Endothelial cell of umbilical vein (primary cell): Measurements from ENCODE around the gene LRWD1. TPM values are rescaled to one million over a fixed set of nuclear protein-coding genes. Genes with fewer than 3 reads are reported as not detected.

Source experiments
- BruUV-seq: library from RNA; stranded (reverse); fragments of 400-500 nt; replicated peaks from 2 replicates; lab custom pipeline; 2021; lab: Mats Ljungman, UMichigan
- CTCF ChIA-PET: fragments of 300-600, 350-600 bp; sonication (Branson Sonifier 250); formaldehyde crosslinking; loops from one replicate; lab custom pipeline; 2021; ENCODE audit warnings: antibody characterized with exemption, inconsistent platforms; lab: Charles Lee
- POLR2A ChIA-PET: fragments of 300-600, 350-600 bp; sonication (Branson Sonifier 250); formaldehyde crosslinking; loops from one replicate; lab custom pipeline; 2021; ENCODE audit warnings: antibody characterized with exemption, inconsistent platforms; lab: Charles Lee
- DNase-seq: peaks from one replicate; pipeline ENCODE4 v3.0.0-alpha.2; 2011; ENCODE audit warnings: low read depth, low spot score
- FAIRE-seq: peaks from 2 replicates; lab custom pipeline; 2011; peaks lifted over from hg19 to GRCh38; lab: Jason Lieb, UNC
- H2AFZ ChIP-seq: 2 replicates; pipeline ENCODE4 v1.6.0; 2012; ENCODE audit warnings: low read depth, low read length, control low read depth, inconsistent platforms
- H3K27ac ChIP-seq: 2 replicates; pipeline ENCODE4 v1.5.1; 2011; ENCODE audit warnings: low read depth, mild to moderate bottlenecking, control low read depth, low read length, moderate library complexity; ENCODE audit not compliant: insufficient read depth
- H3K27me3 ChIP-seq, 2 experiments: 2 replicates each; pipeline versions ENCODE4 v1.6.0 to v1.6.1; 2011; ENCODE audit warnings: low read length in 2 of 2, mixed read lengths in 1 of 2; ENCODE audit not compliant: control insufficient read depth in 2 of 2, insufficient read depth in 2 of 2
- H3K36me3 ChIP-seq, 2 experiments: 2 replicates in 1 of 2; 3 replicates in 1 of 2; pipeline ENCODE4 v1.5.1; 2011; ENCODE audit warnings: low read length in 2 of 2, mild to moderate bottlenecking in 1 of 2, moderate library complexity in 1 of 2; ENCODE audit not compliant: control insufficient read depth in 2 of 2, insufficient read depth in 2 of 2; ENCODE audit errors: extremely low read depth in 1 of 2
- H3K4me1 ChIP-seq: 3 replicates; pipeline ENCODE4 v1.5.1; 2011; ENCODE audit warnings: mild to moderate bottlenecking, low read length; ENCODE audit not compliant: control insufficient read depth, insufficient read depth; ENCODE audit errors: extremely low read depth
- H3K4me2 ChIP-seq: 2 replicates; pipeline ENCODE4 v1.6.1; 2011; ENCODE audit warnings: low read length, control low read depth, mixed read lengths; ENCODE audit not compliant: insufficient read depth
- H3K4me3 ChIP-seq, 3 experiments: fragments of 200-600 bp in 1 of 3; sonication (generic), shearing (Covaris generic) in 1 of 3; replicated peaks in 1 of 3; 2 replicates each; pipeline ENCODE4 v1.5.1; 2011 to 2016; ENCODE audit warnings: control low read depth in 3 of 3, low read length in 3 of 3, mild to moderate bottlenecking in 2 of 3, inconsistent platforms in 1 of 3, low read depth in 1 of 3, moderate library complexity in 1 of 3; ENCODE audit not compliant: insufficient read depth in 1 of 3
- H3K79me2 ChIP-seq: 2 replicates; pipeline ENCODE4 v1.6.0; 2012; ENCODE audit warnings: low read length, inconsistent platforms; ENCODE audit not compliant: control insufficient read depth, insufficient read depth
- H3K9ac ChIP-seq: replicated peaks from 2 replicates; pipeline ENCODE3; 2011; ENCODE audit warnings: low read length, control low read depth; ENCODE audit not compliant: insufficient read depth; ENCODE audit errors: extremely low read depth
- H3K9me1 ChIP-seq: replicated peaks from 3 replicates; pipeline ENCODE4 v1.6.0; 2011; ENCODE audit warnings: mild to moderate bottlenecking, low read length; ENCODE audit not compliant: control insufficient read depth, insufficient read depth; ENCODE audit errors: extremely low read depth
- H3K9me3 ChIP-seq: replicated peaks from 2 replicates; pipeline ENCODE4 v1.5.1; 2012; ENCODE audit warnings: low read length, inconsistent platforms; ENCODE audit not compliant: control insufficient read depth, insufficient read depth
- H4K20me1 ChIP-seq: replicated peaks from 2 replicates; pipeline ENCODE3; 2011; ENCODE audit warnings: mild to moderate bottlenecking, low read length; ENCODE audit not compliant: control insufficient read depth, insufficient read depth; ENCODE audit errors: extremely low read depth
- EZH2 ChIP-seq: IDR thresholded peaks from 2 replicates; pipeline ENCODE4 v1.6.1; 2012; ENCODE audit warnings: borderline replicate concordance, low read depth, mild to moderate bottlenecking, moderate library complexity, low read length, inconsistent platforms; ENCODE audit not compliant: severe bottlenecking
- FOS ChIP-seq: IDR thresholded peaks from 2 replicates; pipeline ENCODE4 v1.6.1; 2011; ENCODE audit warnings: mild to moderate bottlenecking, low read length, moderate library complexity, borderline replicate concordance; ENCODE audit not compliant: insufficient read depth
- GATA2 ChIP-seq: IDR thresholded peaks from 2 replicates; pipeline ENCODE4 v1.7.0; 2011; ENCODE audit warnings: low read depth, mild to moderate bottlenecking, moderate library complexity, mixed read lengths, low read length; ENCODE audit not compliant: insufficient read length, insufficient read depth
- JUN ChIP-seq: IDR thresholded peaks from 2 replicates; pipeline ENCODE4 v1.6.1; 2011; ENCODE audit warnings: borderline replicate concordance, low read depth; ENCODE audit not compliant: insufficient read length, insufficient read depth
- MYC ChIP-seq: IDR thresholded peaks from one replicate; pipeline ENCODE4 v1.6.1; 2011; ENCODE audit warnings: mild to moderate bottlenecking, low read depth, low read length
- POLR2A ChIP-seq: IDR thresholded peaks from 2 replicates; pipeline ENCODE4 v1.6.1; 2012; ENCODE audit warnings: low read depth, mild to moderate bottlenecking, control low read depth, low read length
- dilution Hi-C: fragments of 300-500 bp; cut with MboI; formaldehyde crosslinking; loops from one replicate; pipeline ENCODE4 v1.15.0; 2019; ENCODE audit warnings: low sequenced_read_pairs; ENCODE audit not compliant: extremely low pct_ligation_motif_present
- intact Hi-C: fragments of 100-400 bp; cut with micrococcal nuclease; formaldehyde crosslinking; loops from one replicate; pipeline ENCODE4 v1.10.0; 2022
- polyA plus RNA-seq, 4 experiments: library from polyadenylated mRNA; depleted of rRNA in 3 of 4; stranded (reverse) in 3 of 4; unstranded in 1 of 4; fragments of >200 nt; gene quantifications; 2 replicates each; pipeline versions ENCODE4 v1.2.1 to v1.2.3, GENCODE V29; 2011 to 2012; ENCODE audit warnings: missing spikeins in 1 of 4
- total RNA-seq: library from RNA; stranded (reverse); gene quantifications from 2 replicates; pipeline ENCODE4 v1.2.3, GENCODE V29; 2021
- TF ChIP-seq, protein P1 (sequence below), 2 donors: IDR thresholded peaks; 1 replicate in 1 of 2; 2 replicates in 1 of 2; pipeline ENCODE4 v1.5.1; 2011; ENCODE audit warnings: low read length in 2 of 2, mild to moderate bottlenecking in 2 of 2, moderate library complexity in 2 of 2, control low read depth in 1 of 2, inconsistent platforms in 1 of 2, low read depth in 1 of 2; ENCODE audit not compliant: insufficient read depth in 1 of 2; ENCODE audit errors: extremely low read depth in 1 of 2
- TF ChIP-seq, protein P2 (sequence below): IDR thresholded peaks from 2 replicates; pipeline ENCODE4 v1.6.1; 2011; ENCODE audit not compliant: insufficient read depth, insufficient read length

The LRWD1 gene
- total and polyA plus RNA-seq, 2 donors (not counting 3 experiments of a cell fraction or from before 2014, with no cell fraction given) = 21.7 to 22.7 TPM

DNA sequence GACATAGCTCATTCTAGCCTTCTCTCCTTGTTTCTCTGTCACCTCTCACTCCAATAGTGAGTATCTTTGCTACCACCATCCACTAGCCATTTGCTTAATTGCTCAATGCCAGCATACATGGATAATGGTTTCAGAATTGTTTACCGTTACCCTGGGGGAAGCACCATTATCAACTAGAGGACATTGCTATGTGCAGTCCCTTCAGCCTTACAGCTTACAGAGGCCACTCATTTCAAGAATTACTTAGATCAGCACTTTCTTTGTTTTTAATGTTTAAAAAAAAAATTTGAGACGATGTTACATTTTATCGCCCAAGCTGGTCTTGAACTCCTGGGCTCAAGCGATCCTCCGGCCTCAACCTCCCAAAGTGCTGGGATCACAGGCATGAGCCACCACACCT lies 46.2 kb upstream of the LRWD1 start:
- FAIRE-seq (no peak), DNase-seq (no peak)
- dilution Hi-C loops (no loop called here), intact Hi-C loops (no loop called here)
- Histone ChIP-seq H3K9me3 (no peaks in the 10 kb centered on the region), H3K4me3 (no peak overlapping the region), H3K36me3 (peaks cover 3 to 5% of the 10 kb centered on the region in 2 experiments), H4K20me1 (no peaks in the 10 kb centered on the region), H3K4me1 (peaks cover 7% of the 10 kb centered on the region), H3K4me2 (no peak overlapping the region), H2AFZ (no peak overlapping the region), H3K9ac (no peak overlapping the region), H3K27ac (no peak overlapping the region), H3K79me2 (no peaks in the 10 kb centered on the region), H3K27me3 (no peaks in the 10 kb centered on the region), H3K9me1 (no peaks in the 10 kb centered on the region)
- ChIA-PET CTCF (no interaction called here), POLR2A (no interaction called here)
- BruUV-seq = no TSS peak
- no peak for TF ChIP-seq MYC
- no peak for TF ChIP-seq JUN
- TF ChIP-seq, protein P1, sequence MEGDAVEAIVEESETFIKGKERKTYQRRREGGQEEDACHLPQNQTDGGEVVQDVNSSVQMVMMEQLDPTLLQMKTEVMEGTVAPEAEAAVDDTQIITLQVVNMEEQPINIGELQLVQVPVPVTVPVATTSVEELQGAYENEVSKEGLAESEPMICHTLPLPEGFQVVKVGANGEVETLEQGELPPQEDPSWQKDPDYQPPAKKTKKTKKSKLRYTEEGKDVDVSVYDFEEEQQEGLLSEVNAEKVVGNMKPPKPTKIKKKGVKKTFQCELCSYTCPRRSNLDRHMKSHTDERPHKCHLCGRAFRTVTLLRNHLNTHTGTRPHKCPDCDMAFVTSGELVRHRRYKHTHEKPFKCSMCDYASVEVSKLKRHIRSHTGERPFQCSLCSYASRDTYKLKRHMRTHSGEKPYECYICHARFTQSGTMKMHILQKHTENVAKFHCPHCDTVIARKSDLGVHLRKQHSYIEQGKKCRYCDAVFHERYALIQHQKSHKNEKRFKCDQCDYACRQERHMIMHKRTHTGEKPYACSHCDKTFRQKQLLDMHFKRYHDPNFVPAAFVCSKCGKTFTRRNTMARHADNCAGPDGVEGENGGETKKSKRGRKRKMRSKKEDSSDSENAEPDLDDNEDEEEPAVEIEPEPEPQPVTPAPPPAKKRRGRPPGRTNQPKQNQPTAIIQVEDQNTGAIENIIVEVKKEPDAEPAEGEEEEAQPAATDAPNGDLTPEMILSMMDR (IDR thresholded peaks at IDR 0.05; ENCODE audit: extremely low read depth in 1 of 2, insufficient read depth in 1 of 2, low read depth in 1 of 2, low read length in 2 of 2) = no peak
- no peak for TF ChIP-seq FOS
- TF ChIP-seq GATA2 = no peak
- no peak for TF ChIP-seq EZH2
- no peak for TF ChIP-seq POLR2A
- TF ChIP-seq, protein P2, sequence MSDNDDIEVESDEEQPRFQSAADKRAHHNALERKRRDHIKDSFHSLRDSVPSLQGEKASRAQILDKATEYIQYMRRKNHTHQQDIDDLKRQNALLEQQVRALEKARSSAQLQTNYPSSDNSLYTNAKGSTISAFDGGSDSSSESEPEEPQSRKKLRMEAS = no peak
